K562 treated with DMSO at 1 percent for 12 hours (cell line): ENCODE data around the gene ZMAT5. TPM values are rescaled to one million over a fixed set of nuclear protein-coding genes. Genes with fewer than 3 reads are reported as not detected.

ENCODE experiments used
- total RNA-seq: library from RNA; unstranded; fragments of 300-600 nt; gene quantifications from 2 replicates; pipeline ENCODE4 v1.2.3, GENCODE V29; 2022; ENCODE audit not compliant: insufficient read depth

Gene ZMAT5, protein sequence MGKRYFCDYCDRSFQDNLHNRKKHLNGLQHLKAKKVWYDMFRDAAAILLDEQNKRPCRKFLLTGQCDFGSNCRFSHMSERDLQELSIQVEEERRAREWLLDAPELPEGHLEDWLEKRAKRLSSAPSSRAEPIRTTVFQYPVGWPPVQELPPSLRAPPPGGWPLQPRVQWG
- 23.4 and 37.3 TPM in 2 replicates for total RNA-seq

DNA sequence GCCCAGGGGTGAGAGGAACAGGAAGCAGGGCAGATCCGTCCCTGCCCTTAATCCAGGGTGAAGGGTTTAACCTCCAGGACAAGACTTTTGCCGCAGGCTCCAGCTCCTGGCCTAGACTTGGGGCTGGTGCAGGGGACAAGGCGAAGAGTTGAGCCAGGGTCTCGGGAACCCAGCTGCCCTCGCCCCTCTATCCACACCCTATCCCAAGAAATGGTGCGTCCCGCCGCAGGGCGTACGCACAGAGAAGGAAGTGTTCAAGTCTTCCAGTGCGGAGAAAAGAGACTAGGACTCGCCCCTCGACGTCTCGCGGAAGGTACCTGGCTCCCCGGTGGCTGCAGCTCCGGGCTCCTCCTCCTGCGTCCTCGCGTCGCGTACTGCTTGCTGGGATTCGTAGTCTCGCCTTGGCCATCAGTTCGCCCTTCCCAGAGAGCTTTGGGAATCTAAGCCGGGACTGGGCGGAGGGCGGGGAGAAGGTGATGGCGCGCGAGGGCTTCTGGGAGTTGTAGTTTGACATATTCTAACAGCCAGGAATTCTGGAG, at the start of gene ZMAT5:
Gene ZMAT5, minus strand, starts transcription at position 376 of the 539 bp plus-strand sequence. CDS start 18,463 bp downstream, outside the sequence.

GRCh38 chr22:29767171-29768051, 604 bp upstream of the ZMAT5 start, which contains the start of gene UQCR10:
UQCR10 (plus strand) TSS chr22:29767369; CDS start chr22:29767399, 30 bp downstream.

DNA sequence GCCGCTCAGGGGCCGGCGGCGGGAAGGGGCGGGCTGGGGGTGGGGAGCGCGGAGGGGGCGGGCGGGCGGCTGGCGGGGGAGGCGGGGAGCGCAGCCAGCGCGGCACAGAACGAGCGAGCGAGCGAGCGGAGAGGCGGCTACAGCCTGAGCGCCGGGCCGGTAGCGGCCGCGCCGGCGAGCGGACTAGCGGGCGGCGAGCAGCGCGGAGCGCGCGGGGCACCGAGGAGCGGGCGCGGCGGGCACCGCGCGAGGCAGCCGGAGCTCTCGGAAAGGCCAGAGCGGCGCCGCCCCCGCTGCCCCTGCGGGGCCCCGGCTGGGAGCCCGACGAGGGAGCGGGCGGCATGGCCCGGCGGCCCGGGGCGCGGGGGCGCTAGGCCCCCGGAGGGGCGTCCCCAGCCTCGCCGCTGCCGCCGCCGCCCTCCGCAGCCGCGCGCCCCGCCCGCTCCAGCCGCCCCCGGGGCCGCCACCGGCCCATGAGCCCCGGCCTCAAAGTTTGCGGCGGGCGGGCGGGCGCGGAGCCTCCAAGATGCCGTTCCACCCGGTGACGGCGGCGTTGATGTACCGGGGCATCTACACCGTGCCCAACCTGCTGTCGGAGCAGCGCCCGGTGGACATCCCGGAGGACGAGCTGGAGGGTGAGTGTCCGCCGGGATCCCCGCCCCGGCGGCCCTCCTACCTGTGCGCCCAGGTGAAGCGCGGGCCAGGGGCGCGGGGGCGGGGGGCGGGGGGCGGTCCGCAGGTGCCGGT, 46.7 kb downstream of the ZMAT5 start, which contains the start of gene CABP7:
Gene CABP7, plus strand, starts transcription at position 105 of the 747 bp plus-strand sequence. Its CDS starts 422 bp downstream, at position 527.

Other genes with a start within 250 kb of the ZMAT5 start
- 28.6 and 42.2 TPM in 2 replicates for gene THOC5, start 213.2 kb downstream of the ZMAT5 start, total RNA-seq
- 19.6 and 25.8 TPM in 2 replicates for gene NIPSNAP1, start 185.9 kb downstream of the ZMAT5 start, total RNA-seq
- gene NF2, start 163.4 kb downstream of the ZMAT5 start, total RNA-seq = 5.7 and 10.4 TPM in 2 replicates
- gene CABP7, start 47.0 kb downstream of the ZMAT5 start, total RNA-seq = not detected in 2 replicates
- 82.9 and 87.7 TPM in 2 replicates for gene UQCR10, start 362 bp upstream of the ZMAT5 start, total RNA-seq
- 29.8 and 55.2 TPM in 2 replicates for gene ASCC2, start 71.3 kb upstream of the ZMAT5 start, total RNA-seq
- gene MTMR3, start 116.2 kb upstream of the ZMAT5 start, total RNA-seq = 4.0 and 14.7 TPM in 2 replicates